Measurements from ENCODE around the gene KASH5.

GRCh38 chr19:49455773-49456172, 67.7 kb downstream of the KASH5 start:
- TF ChIP-seq CTCF (IDR thresholded peaks at IDR 0.05) (no peak), EP300 (IDR thresholded peaks at IDR 0.05) (no peak), POLR2AphosphoS5 (IDR thresholded peaks at IDR 0.05) (peak in 1 of 3 donors; percentile 54), POLR2A (IDR thresholded peaks at IDR 0.05) (no peak)
